Glomerular visceral epithelial cell (primary cell): ENCODE measurements around the gene CAMTA1.
"Not testable (repeated sequence)": the region's sequence is repeated elsewhere in the genome, so short reads cannot be mapped to it uniquely, and the experiment has no call there.

ENCODE experiments used
- DNase-seq: peaks from one replicate; pipeline ENCODE4 v3.0.0-alpha.2; 2016; ENCODE audit errors: extremely low spot score

Gene CAMTA1

DNA sequence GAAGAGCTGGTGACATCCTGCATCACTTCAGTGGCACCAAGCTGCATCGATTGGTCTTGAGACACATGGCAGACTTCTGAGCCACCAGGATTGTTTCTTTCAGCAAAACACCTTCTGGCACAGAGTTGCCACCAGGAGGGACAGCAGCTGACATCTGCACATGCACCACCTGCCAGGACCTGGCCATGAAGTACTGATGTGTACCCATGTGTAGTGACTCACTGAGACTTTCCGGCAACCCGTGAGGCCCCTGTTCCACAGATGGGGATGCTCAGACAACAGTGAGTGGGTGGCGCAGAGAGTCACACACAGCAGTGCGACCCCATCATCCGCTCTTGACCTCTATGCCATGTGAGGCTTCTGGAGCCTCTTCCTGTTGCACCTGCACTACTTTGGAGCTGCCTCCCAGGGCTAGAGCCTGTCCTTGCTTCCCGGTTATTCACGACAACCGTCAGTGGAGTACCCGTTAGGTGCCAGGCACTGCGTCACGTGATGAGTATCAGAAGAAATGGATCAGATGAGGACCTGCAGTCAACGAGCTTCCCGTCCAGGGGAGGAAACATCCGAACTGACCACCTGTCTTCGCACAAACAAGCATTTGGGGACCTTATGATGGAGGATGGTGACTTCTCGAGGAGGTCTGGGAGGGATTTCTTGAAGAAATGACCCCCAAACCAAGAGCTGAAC lies 905.4 kb downstream of the CAMTA1 start:
- no peak for DNase-seq

DNA sequence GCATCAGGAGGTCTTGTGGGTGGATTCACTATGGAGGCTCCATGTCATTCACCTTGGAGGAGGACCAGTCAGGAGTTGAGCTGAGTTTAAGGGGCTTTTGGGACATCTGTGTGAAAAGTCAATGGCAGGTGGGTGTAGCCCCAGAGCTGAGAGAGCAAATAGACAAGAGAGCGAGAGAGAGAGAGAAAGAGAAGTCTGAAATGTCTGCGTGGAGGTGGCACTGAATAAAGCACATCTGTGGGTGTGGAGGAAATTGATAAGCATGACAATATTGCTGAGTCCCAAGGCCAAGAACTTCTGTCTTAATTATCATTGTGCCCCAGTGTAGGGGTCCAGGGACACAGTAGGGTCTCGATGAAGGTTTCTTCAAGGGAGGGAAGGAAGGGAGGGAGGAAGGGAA lies 906.3 kb downstream of the CAMTA1 start:
- DNase-seq: no peak

DNA sequence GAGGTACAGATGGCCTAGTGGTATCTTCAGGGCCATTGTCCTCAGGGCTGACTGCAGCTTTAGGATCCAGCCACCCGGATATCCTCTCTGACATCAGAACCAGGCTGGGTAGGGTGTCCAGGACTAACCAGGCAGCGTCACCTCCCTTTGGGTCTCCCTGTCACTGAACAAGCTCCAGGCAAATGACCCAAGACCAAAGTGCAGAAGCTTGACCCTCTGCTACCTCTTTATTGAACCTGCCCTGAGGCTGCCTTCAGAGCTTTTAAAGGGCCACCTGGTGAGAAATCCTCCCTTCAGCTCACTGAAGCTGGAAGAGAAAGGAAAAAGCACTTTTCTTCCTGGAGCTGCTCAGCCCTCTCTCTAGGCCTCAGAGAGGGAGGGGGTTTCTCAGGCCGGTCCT lies 906.8 kb downstream of the CAMTA1 start:
- no peak for DNase-seq

DNA sequence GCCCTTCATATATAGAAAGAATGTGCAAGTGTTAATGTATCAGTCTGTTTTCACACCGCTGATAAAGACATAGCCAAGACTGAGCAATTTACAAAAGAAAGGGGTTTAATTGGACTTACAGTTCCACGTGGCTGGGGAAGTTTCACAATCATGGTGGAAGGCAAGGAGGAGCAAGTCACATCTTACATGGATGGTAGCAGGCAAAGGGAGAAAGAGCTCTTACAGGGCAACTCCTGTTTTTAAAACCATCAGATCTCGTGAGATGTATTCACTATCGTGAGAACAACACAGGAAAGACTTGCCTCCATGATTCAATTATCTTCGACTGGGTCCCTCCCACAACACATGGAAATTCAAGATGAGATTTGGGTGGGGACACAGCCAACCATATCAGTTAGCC lies 907.8 kb downstream of the CAMTA1 start:
- not testable (repeated sequence) for DNase-seq

DNA sequence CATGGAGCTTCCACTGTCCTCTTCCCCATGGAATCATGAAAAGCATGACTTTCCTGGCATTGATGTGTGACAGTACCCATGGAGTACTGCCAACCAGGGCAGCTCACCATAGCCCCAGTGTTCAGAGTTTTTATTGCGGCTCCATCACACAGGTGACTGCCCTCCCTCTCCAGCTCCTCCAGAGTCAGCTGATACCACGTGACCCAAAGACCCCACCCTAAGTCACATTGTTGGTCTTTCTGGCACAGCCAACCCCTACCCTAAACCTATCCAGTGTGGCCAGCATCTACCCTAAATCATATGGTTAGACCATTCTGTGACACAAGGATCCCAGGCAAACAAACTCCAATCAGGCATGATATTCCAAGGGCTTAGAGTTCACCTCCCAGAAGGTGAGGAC lies 908.4 kb downstream of the CAMTA1 start:
- DNase-seq: no peak

DNA sequence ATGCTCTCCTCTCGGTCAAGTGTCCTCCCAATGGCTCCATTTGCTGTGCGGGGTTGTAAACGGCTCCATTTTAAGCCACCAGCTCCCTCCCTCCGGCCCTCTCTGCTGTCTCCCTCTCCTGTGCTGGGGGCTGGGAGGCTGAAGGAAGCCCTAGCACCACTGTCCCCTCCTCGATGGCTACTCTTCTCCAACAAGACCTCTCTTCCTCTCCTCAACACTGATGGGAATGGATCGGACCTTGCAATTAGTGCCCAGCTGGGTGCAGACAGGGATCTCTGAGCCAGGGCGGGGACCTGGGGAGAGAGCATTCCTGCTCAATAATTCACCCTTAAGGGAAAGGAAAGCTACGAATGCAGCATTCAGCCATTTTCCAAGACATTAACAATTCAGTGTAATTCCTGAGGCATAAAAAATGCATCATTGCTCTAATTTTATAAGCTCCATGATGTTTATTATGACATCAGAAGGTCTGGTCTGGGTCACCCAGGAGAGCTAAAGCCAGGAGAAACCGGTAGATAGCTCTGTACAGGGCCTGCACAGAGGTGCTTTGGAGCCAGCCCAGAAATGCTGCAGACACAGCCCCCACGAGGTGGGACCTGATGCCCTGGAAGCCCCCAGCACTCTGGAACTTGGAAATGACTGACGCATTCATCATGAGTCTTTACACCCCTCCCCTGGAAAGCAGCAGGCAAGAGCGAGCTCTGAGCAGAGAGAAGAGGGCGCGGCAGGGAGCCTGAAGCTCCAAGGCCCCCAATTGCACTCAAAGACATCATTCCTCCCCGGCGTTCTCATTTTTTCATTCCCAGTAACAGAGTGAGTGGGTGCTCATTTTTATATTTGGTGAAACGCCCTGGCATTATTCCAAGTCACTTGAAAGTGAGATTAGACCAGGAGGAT lies 909.6 kb downstream of the CAMTA1 start:
- no peak for DNase-seq

DNA sequence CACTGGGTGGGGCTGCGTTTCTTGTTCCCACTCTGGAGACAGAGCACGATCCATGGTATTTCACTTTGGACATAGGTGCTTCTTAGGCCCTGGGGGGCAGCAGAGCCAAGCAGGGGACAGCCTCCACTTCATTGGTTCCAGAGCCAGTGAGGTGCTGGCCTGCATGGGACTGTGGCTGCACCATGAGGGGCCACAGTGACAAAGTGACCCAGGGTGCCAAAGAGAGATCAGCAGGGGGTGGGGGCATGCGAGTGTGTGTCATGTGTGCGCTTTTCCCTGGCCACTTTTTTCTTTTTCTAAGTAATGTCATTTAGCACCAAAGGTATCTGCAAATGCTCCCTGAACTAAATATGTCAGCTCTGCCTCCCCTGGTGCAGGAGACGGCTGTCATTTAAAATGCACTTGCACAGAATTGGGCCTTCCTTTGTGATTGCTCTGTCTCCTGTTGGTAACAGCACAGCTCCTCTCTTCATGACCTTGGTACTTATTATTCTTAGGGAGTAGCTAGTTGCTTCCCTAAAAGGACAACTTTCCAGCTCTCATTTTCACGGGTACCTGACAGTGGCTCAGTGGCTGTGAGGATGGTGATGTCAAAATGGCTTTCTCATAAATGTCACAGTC lies 910.4 kb downstream of the CAMTA1 start:
- DNase-seq: no peak

DNA sequence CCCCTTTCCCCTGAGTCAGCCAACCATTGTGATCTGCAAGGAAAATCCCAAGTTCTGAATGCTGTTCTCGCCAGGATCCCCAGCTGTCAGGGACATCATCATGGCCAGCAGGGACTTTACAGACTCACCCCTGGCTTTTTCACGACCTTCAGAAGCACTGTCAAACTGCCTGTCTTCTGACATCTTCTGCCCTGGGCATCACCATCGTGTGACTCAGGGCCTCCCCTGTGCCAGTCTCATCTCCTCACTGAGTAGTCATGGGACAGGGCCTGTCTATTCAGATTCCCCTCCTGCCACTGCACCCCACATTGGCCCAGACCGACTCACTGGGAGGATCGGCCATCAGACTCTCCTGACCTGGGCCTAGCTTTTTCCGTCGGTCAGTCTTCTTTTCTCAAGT lies 913.4 kb downstream of the CAMTA1 start:
- no peak for DNase-seq

DNA sequence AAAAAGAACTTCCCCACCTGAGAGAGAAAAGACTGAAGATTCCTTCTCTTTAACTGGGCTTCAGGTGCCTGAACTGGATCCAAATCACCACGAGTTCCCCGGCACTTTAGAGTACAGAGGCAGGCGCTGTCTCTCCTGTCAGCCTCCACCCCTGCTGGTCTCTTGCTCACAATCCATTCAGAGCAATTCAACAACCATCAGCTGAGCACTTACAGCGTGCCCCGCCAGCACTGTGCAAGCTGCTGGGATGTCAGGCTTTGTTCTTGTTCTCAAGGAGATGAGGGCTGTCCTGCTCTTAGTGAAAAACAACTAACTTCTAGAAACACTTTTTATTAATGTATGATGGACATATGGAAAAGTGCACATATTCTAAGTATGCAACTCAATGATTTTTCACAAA lies 917.1 kb downstream of the CAMTA1 start:
- no peak for DNase-seq

DNA sequence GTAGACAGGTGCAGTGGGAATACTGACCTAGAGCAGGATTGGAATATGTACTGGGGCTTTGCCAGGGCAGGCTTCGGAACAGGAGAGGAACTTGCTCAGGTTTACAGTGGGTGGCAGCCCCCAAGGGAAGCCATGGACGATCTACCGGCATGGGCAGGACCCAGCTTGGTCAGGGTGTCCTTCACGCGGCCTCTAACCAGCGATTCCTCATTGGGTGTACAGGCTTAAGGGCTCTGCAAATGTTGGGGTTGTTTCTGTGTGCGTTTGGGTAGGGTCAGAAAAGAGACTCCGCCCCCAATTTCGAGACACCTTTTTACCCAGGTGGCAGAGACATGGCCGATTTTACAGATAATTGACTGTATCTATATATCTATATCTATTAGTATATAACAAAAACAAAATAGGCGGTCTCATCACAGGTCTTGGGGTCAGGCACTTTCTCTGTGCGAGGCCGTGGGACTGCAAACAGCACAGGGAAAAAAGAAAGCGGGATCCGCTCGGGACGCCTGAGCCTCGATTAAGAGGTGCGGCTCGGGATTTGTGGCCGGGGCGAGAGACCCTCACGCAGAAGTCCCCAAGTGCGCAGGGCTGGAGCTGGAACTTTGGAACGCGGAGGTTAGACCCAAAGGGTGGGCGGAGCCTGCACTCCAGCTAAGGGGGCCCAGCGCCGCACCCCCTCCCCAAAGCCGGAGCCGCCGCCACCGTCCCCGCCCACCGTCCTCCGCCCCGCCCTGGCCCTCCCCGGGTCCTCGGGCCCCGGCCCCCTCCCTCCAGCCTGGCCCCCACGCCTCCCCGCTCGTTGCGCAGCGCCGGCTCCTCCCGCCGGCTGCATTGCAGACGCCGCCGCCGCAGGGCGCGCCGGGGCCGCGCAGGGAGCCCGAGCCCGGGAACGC lies 918.3 kb downstream of the CAMTA1 start:
- DNase-seq: peak; percentile 49

DNA sequence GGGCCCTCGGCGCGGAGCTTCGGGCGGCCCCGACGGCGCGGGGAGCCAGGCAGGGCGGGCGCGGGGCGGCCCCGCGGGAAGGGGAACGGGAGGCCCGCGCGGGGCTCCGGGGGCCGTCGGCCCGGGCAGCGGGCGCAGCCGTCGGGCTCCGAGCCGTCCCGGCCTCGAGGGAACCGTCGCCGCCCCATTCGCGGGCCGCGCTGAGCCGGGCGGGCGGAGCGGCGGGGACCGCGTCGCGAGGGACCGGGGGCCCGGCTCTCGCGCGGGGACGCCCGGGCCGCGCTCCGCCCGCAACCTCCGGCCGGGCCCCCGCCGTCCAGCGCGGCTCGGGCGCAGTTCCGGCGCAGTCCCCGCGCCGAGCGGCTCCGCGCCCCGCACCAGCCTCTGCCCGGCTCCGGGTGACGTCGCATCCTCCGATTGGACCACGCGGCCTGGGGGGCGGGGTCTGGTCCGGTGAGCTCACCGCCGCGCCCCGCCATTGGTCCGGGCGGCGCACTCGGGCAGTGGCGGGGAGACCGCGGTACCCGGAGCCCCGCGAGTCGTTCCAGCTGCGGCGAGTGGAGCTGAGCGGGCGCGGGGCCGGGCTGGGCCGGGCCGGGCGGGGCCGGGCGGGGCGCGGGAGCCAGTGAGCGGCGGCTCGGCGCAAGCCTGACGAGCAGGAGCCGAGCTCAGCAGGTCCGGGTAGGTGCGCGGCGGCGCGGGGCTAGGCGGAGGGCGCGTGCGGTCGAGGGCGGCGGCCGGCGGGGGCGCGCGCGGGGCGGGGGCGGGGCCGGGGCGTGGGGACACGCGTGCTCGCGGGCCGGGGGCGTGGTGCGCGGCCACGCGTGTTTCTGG lies 919.2 kb downstream of the CAMTA1 start:
- peak; percentile 94 for DNase-seq

DNA sequence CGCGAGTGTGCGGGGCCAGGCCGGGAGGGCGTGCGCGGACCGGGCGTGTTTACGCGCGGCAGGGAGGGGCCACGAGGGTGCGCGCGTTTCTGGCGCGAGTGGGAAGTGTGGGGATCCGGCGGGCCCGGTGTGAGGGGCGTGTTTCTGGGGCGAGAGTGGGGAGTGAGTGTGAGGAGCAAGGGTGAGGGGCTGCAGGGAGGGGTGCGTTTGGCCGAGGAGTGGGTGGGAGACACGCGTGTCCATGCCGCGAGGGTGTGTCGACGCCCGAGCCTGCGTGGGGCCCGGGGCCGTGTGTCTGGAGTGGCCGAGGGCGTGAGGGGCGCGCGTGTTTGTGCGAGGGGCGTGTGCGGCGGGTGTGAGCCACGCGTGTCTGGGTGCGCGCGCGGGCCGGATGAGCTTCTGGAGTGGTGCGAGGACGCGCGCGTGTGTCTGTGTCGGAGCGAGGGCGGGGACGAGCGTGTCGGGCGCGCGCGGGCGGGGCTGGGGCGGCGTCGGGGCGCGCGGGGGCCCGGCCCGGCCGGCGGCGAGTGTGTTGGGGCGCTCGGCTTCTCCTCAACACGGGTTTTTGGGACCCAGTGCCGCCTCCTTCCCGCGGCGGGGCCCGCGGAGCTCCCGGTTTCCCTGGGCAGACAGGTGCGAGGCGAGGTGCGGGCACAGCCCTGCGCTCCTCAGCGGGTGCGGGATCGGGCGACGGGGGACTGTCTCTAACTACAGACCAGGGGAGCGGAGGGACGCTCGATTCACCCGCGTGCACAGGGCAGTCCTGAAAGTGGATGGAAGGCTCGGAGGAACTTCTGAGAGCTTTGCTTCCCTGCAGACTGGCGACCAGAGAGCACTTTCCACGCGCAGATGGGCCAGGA lies 920.0 kb downstream of the CAMTA1 start:
- peak; percentile 24 for DNase-seq

DNA sequence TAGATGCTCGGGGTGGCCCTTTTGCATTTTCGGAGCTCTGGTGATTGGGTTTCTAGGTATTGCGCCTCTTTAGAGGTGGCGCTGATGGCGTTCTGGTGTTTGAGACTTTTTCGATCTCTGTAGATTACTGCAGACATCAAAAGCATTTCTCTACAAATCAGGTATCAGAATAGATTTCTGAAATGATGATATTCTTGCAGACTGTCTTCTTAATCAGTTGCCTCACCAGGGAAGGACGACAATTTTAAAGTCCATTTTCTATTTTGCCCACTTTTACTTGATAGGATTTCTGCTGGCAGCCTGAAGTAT lies 920.6 kb downstream of the CAMTA1 start:
- no peak for DNase-seq

DNA sequence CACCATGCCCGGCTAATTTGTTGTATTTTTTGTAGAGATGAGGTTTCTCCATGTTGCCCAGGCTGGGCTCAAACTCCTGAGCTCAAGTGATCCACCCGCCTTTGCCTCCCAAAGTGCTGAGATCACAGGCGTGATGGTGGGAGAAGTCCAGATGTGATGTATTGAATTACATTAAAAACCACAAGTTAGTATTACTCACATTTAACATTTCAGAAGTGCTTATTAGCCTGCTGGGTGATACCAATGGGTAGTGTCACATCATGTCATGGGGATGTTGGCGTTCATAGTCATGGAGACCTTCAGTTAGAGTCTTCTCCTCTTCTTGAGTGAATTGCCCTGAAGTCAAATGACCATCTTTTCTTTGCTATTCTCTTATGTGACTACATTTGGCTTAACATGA lies 922.3 kb downstream of the CAMTA1 start:
- DNase-seq: peak; percentile 54

DNA sequence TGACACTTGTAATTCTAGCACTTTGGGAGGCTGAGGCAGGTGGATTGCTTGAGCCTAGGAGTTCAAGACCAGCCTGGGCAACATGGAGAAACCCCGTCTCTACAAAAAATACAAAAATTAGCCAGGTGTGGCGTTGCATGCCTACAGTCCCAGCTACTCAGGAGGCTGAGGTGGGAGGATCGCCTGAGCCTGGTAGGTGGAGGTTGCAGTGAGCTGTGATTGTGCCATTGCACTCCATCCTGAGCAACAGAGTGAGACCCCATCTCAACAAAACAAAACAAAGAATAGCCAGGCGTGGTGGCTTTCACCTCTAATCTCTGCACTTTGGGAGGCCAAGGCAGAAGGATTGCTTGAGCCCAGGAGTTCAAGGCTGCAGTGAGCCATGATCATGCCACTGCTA lies 922.8 kb downstream of the CAMTA1 start:
- not testable (repeated sequence) for DNase-seq

DNA sequence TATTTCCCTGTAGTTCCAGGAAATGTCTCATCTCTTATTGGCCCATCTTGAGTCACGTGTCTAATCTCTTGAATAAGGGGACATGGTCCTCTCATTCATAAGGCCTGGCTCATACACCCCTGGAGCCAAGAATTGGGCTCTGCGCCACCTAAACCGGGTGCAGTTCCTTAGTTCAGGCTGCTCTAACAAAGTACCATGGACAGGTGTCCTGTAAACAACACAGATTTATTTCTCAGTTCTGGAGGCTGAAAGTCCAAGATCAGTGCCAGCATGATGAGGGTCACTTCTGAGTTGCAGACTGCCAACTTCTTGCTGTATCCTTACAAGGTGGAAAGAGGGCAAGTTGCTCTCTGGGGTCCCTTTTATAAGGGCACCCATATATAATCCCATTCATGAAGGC lies 925.6 kb downstream of the CAMTA1 start:
- DNase-seq: no peak

DNA sequence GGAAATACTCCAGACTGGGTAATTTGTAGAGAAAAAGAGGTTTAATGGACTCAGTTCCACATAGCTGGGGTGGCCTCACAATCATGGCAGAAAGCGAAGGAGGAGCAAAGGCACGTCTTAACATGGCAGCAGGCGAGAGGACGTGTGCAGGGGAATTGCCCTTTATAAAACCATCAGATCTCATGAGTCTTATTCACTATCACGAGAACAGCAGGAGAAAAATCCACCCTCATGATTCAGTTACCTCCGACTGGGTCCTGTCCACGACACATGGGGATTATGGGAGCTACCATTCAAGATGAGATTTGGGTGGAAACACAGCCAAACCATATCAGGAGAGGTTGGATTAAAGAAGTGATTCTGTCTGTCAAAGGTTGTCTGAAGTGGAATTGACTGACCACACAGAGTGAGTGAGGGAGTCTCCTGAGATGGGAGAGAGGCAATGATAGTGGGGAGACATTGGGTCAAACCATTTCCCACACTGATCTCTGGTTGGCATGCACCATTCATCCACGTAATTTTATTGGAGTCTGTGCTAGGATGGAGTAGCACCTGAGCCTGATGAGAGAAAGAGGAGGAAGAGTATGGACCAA lies 927.6 kb downstream of the CAMTA1 start:
- no peak for DNase-seq

DNA sequence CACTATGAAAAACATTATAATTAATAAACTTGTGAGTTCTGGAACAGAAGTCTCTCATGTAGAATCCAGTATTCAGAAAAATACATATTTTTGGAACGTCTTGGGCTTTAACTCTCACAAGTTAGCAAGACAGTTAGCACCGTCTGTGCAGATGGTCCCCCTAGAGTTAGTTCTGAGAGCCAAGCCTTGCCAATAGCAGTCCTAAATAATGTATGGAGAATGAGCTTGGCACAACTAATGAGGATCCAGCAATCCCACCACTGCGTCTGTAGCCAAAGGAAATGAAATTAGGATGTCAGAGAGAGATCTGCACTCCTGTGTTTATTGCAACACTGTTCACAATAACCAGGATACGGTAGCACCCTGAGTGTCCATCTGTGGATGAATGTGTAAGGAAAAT lies 931.3 kb downstream of the CAMTA1 start:
- no peak for DNase-seq

DNA sequence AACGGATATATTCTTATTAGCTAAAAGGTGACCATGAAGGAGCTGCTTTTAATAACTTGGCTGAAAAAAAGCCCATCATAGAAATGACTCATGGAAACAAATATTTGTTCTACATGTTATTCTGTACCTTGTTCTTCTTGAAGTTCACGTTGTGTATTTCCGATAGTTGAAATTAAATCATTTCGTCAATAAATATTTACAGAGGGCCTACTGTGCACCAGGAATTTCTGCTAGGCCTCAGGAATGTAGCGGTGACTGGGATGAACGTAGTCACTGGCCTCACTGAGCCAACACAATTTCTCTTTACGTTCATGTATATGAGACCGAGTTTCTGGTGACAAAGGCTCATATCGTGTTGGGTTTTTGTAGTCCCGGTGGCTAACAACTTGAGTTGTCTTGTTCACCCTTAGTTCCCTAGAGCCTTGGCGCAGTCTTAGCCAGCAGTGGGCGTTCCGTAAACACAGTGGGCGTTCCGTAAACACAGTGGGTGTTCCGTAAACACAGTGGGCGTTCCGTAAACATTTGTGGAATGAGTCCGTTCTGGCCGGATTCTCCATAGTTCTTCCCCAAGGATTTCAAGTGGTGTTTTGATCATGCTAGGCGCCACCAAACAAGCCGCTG lies 932.6 kb downstream of the CAMTA1 start:
- DNase-seq: no peak
